Heart left ventricle (tissue), 13 donors: ENCODE measurements around the gene FBXO44.

Experiments
- CTCF ChIP-seq, 12 donors: fragments of 200-600 bp; sonication (generic) in 4 of 12; IDR thresholded peaks; one replicate each; pipeline versions ENCODE4 v1.5.0 to v1.8.0; 2018 to 2022; ENCODE audit warnings: antibody characterized with exemption in 12 of 12, mild to moderate bottlenecking in 5 of 12
- POLR2A ChIP-seq, 2 donors: fragments of 450-650 bp; IDR thresholded peaks; one replicate each; pipeline ENCODE4 v1.6.1; 2017; ENCODE audit warnings: antibody characterized with exemption in 2 of 2, mild to moderate bottlenecking in 2 of 2, moderate library complexity in 2 of 2
- donor health status: ischemic (EF 13 %, LVEDD 7.1; RV severe dilation, severe dysfunction).
- donor health status: DM: no; HTN: yes; CAD: no.
- donor health status: DM: no; HTN: no; CAD: no.
- donor health status: ischemic (EF 25% LVEDD 6.9; RV normal size, moderate dysfunction).
- donor health status: ischemic (EF 25% LVEDD 5.7; RV mildly dilated, moderate dysfunction).
- donor health status: ischemic (EF 35%, LVEDD 5.7; RV mildly dilated, moderate dysfunction).
- donor health status: nonischemic (EF 11% LVEDD 7.7; RV severe dilation, severe dysfunction).
- donor health status: DM: yes; HTN: yes; CAD: no.
- donor health status: PGD.
- donor health status: ischemic (EF 29% LVEDD 5.4; RV normal size, mild dysfunction).
- donor health status: nonischemic (EF 23%, LVEDD 6.1; RV moderate dilation, normal function).

- TF ChIP-seq CTCF (IDR thresholded peaks at IDR 0.05) (no peak), POLR2A (IDR thresholded peaks at IDR 0.05) (no peak)
Observed at GRCh38 chr1:11682799-11683198, 28.1 kb downstream of the FBXO44 start.
